OCI-LY7 (cell line): ENCODE measurements around the gene RNF157.

Source experiments
- EZH2phosphoT487 ChIP-seq: fragments of 200-600 bp; sonication (generic); IDR thresholded peaks from 2 replicates; pipeline ENCODE4 v1.6.1; 2018; ENCODE audit warnings: low read depth, borderline replicate concordance, mild to moderate bottlenecking, mixed run types, antibody characterized with exemption, low read length, moderate library complexity, mixed read lengths
- TF ChIP-seq, protein P1 (sequence below): fragments of 200-600 bp; sonication (generic); conservative IDR thresholded peaks from 2 replicates; pipeline ENCODE4 v1.5.1; 2014; ENCODE audit warnings: mild to moderate bottlenecking, antibody characterized with exemption, low read length, moderate library complexity, mixed read lengths

GRCh38 chr17:76152591-76152990 is 87.7 kb downstream of the RNF157 start:
- TF ChIP-seq, protein P1, sequence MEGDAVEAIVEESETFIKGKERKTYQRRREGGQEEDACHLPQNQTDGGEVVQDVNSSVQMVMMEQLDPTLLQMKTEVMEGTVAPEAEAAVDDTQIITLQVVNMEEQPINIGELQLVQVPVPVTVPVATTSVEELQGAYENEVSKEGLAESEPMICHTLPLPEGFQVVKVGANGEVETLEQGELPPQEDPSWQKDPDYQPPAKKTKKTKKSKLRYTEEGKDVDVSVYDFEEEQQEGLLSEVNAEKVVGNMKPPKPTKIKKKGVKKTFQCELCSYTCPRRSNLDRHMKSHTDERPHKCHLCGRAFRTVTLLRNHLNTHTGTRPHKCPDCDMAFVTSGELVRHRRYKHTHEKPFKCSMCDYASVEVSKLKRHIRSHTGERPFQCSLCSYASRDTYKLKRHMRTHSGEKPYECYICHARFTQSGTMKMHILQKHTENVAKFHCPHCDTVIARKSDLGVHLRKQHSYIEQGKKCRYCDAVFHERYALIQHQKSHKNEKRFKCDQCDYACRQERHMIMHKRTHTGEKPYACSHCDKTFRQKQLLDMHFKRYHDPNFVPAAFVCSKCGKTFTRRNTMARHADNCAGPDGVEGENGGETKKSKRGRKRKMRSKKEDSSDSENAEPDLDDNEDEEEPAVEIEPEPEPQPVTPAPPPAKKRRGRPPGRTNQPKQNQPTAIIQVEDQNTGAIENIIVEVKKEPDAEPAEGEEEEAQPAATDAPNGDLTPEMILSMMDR = no peak; the same call in 1 of the 2 replicates
- no peak for TF ChIP-seq EZH2phosphoT487
